Measurements from ENCODE around the gene CKS1B.
"Not testable (repeated sequence)": the region's sequence is repeated elsewhere in the genome, so short reads cannot be mapped to it uniquely, and the experiment has no call there.

Gene CKS1B

DNA sequence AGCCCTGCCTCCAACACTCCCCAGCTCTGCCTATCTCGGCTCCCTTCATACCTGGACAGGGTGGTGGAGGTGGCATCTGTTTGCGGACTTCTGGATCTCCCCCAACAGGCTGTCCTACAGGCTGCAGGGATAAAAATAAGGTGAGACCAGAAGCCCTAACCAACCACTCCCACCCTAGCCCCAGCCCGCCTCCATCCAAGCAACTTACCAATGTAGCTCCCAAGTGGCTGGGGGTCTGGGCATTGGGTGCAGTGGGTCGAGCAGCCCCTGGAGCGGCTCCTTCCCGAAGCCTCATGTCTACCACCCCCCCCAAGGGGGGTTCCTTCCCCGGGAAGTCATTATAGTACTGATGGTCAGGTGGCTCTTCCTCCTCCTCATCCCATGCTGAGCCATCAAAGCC is 8.4 kb upstream of the CKS1B start:
- DNase-seq, result no peak

DNA sequence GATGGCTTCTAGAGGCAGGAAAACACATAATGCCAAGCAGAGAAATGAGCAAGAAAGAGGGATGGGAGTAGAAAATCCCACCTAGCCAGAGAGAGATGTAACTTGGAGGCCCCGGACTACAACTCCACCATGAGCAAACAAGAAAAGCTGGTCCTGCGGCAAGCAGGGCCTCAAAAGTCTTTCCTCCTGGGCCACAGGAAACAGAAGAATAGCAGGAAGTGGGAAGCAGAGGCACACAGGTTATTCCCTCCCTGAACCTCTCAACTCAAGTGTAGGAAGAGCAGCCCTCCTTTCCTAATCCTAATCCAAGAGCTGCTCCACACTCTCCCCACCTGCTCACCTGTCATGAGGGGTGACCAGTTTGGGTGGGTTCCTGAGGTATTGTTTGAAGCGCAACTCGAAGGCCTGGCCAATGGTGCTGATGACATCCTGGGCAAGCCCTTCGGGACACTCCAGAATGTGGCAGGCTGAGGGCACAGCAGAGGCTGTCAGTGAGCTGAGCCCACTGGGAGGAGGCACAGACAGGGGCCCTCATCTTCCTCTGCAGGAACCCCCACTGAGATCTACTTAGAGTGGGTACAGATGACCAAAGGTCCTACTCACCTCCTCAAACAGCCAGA is 7.0 kb upstream of the CKS1B start:
- DNase-seq, result no peak

DNA sequence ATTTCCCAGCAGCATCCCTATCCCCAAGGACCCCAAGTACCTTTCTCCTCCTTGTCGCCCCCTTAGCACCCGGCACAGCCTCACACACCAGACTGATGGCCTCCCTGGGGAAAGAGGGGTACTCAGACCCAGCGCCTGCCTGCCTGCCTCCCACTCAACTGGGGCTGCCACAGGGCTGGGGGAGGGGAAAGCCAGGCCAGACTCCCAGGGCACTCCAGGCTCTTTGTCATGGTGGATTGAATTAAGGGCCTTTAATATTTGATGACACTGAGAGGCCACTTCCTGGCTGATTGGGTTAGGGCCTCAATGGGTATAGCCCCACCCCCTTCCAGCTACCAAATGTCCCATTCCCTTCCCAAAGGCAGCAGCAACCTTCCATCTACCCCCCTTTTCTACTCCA is 5.8 kb upstream of the CKS1B start:
- no peak for DNase-seq

DNA sequence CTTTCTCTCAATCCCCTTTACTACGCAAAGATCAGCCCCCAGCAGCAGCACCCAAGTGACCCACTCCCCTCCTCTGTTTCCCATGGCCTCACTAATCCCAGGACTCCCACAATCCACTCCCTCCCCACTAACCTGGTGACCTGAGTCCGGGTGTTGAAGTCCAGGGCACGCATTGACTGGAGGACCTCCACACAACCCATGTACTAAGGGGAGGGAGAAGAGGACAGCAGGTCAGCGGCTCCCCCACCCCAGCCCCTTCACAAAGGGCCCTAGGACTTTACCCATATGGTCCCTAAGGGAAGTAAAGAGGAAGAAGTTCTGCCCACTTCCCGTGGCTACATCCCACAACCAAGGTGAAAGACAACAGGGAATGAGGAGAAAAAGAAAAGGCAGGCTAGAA is 5.2 kb upstream of the CKS1B start:
- no peak for DNase-seq

DNA sequence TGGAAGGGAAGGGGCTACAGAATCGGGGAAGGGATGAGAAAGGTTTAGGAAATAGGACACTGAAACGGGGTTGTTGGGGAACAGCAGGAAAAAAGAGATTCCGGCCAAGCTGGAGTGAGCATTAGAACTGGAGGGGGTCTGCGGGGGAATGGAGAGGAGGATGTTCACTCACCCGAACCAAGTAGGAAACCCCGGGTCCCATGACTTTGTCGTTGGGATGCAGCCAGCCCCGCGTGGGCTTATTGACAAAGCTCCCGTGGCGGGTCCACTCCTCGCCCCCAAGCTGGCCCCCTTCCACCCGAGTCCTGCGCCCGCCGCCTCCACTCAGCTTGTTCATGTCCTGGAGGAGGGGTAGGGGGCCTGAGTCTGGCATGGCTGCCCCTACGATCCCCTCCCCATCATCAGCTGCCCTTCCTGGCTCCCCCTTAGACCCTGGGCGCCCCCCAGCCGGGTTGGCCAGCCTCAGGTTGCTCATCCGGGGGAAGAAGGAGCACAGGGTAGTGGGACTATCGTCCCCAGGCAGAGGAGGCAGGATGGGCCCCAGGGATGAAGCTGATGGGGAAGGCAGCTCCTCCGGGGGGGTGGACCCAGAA is 4.5 kb upstream of the CKS1B start:
- DNase-seq, result no peak

DNA sequence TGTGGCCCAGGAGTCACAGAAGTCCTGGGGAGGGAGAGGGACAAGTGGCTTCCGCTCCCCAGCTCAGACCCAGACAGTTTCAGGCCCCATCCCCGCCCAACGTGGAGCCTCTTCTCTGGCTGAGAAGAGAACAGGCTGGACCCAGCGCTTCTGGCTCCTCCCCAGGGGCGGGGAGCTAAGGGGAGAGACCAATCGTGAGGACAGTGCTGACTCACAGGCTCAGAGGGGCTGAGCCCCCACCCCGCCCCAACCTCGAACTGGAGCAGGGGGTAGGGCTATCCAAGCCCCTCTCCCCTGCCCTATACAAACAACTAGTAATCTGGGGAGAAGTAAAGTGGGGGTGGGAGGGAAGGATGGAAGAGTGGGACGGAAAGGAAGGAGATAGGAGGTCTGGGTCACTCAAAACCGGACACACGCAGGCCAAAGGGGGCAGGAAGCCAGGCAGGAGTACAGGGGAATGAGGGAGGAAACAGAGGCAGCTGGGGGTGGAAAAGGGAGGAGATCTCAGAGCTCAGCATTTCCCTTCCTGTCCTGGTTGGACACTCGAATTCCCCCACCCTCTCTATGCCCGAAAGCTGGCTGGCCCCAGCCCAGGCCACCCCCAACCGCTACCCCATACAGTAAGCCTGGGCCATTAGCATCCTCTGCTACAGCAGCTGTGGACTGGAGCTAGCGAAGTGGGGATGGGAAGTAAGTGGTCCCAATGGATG is 3.7 kb upstream of the CKS1B start, which contains the start of gene SHC1:
Gene SHC1 (minus strand): TSS at position 117 of the 710 bp plus-strand sequence. CDS start 221 bp downstream, outside the sequence.
- DNase-seq, result peak; percentile 63

DNA sequence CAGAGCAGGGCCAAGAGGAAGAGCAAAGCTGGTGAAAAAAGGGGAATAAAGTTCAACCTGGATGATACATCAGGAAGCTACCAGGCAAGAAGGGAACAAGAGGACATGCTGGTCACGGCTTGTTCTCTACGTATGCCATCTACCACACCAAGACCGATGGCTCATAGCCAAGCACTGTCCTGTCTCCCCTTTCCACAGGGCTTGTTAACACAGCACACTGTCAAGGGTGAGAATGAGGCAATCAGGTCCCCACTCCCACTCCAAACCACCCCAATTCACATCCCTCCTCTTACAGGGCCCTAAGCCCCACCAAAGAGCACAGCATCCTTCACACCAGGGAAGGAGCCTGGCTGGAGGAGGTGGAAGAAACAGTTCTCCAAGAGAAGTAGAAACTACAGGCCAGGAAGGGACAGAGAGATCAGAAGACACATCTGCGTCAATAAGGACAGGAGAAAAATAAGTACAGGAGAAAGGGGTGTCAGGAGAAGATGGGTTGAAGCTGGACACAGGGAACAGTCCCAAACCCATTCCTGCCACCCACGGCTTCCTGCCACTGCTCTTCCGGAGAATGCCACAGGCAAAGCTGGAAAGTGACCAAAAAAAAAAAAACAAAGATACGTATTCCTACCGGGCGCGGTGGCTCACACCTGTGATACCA is 3.0 kb upstream of the CKS1B start:
- DNase-seq, result no peak

DNA sequence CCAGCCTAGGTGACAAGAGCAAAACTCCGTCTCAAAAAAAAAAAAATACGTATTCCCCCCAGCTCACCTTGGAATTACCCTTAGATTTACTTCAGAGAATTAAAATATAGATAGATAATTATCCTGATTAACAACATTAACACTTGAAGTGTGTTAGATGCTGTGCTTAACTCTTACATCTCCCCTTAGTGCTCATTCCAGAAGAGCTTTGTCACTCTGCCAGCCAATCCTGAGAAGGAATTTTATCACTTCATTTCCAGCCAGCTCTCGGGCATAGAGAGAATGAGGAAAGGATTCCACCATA is 2.3 kb upstream of the CKS1B start:
- no peak for DNase-seq

DNA sequence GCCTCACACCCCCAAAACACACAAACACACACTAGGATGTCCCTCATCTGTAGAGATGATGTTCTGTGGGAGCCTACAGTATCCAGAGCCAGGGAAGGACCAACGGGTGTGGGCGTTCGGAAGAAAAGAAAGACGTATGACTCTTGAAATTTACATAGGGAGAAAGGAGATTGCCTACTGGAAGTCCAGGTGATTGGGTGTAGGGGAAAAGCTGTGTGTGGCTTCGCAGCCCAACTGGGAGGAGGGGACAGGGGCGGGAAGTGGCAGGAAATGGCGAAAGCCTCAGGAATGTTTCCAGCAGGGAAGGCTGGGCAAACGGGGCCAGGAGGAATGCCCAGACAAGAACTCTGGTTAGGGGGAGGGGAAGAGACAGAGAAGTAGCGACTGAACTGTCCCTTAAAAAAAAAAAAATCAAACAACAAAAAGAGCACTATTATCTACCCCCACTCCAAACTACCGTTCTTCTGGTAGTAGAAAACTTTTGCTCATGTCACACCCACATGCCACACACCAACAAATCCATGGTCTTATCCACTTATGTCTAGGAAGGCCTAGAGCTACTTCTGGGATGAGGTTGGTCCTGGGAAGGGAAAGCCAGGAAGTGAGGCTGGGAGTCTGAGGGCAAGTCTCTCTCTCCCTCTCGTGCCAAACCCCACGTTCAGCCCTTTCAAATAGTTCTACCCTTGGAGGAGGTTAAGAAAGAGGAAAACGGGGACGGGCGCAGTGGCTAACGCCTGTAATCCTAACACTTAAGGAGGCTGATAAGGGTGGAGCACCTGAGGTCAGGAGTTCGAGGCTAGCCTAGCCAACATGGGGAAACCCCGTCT is 1.8 kb upstream of the CKS1B start:
- no peak for DNase-seq

DNA sequence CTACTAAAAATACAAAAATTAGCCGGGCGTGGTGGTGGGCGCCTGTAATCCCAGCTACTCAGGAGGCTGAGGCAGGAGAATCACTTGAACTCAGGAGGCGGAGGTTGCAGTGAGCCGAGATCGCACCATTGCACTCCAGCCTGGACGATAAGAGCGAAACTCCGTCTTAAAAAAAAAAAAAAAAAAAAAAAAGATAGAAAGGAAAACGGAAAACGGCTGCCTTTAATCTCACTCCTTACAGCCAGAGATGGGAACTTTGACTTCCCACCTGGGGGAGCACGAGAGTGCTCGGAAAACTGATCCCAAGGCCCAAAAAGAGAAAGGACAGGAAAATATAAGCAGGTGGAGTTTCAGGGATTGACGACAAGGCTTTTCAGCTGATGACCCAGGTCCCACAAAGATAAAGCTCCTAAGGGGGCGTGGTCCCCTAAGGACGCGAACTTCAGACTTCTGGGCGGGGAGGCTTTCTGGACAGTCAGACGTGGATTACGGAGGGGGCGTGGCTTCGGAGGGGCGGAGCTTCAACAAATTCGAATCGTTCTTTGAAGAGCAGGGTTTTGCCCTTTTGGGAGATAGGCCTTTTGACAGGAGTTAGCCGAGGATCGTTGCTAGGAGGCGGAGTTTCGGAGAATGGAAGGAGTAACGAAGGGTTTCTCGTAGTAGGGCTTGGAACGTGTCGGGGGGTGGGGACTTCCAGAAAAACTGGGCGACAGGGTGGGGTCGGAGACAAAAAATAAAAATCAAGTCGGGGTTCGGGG is 958 bp upstream of the CKS1B start:
- peak; percentile 96 for DNase-seq

DNA sequence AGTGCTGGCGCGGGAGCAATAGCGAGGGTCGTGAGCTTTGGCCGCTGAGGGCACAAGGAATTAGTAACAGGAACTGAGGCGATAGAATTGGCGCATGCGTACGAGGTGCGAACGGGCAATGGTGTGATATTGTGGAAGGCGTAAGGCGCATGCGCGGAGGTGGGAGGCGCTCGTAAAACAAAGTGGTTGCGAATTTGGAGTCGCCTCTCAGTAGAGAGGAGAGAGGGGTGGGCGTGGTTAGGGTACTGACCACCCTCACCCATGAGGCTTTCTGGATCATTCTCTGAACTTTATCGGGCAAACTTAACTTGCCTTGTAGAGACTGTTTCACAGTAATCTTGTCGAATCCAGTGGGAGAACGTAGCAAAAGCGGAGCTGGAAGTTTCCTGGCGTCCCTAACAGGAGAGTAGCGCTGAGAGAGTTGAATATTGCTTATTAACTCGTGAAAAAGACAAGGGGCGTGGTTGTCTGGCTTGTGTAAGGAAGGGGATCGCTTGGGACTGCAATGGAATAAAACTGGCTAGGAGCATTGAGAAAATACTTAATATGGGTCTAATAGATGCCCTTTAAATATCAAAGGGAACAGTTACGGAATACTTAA is 427 bp downstream of the CKS1B start:
- peak; percentile 97 for DNase-seq

DNA sequence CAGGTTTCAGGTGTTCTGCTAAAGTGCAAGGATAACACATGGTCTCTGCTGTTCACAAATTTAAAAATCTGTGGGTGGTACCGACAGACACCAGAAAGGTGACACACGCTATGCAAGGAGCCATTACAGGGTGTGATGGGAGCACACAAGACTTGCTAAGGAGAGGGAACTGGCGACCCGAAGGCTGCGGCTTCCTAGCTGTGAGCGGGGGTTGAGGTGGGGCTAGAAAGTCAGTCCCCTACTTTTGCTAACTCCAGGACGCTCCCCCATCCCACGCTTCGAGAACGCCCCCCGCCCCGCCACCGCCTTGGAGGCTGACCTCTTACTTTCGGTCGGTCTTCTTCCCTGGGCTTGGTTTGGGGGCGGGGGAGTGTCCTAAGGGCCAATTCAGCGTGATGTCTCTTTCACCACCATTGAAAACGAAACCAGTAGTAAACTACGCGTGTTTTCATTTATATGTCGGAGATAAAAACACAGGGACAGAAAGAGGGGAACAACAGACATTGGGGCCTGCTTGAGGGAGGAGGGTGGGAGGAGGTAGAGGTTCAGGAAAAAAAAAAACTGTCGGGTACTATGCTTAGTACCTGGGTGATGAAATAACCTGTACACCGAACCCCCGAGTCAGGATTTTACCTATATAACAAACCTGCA is 1.1 kb downstream of the CKS1B start:
- peak; percentile 75 for DNase-seq

DNA sequence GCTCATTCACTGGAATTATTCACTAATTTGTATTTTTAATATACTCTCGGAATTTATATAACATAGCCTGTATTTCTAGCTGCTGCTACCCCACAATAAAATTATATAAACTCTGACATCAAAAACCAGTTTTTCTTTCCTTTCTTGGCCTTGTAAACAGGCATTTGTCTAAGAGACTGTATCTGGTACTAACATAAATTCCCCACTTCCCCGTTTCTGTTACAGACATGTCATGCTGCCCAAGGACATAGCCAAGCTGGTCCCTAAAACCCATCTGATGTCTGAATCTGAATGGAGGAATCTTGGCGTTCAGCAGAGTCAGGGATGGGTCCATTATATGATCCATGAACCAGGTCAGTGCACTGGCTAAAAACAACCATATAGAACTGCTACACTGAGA is 3.3 kb downstream of the CKS1B start:
- DNase-seq, result not testable (repeated sequence)

DNA sequence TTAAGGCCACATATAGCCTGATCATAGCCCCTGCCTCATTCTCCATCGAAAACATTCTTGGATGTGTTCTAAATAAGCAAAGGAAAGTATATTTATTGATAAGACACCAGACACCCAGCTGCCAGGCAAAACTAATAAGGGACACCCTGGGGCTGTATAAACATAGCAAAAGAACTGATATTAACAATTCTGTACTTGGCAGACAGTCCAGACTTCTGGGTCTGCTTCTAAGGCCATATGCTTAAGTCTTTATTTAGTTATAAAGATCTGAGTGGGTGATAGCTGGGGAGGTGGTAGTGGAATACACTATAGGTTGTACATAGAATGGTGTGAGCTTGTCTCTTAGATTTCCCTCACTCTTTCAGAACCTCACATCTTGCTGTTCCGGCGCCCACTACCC is 3.9 kb downstream of the CKS1B start:
- no peak for DNase-seq

DNA sequence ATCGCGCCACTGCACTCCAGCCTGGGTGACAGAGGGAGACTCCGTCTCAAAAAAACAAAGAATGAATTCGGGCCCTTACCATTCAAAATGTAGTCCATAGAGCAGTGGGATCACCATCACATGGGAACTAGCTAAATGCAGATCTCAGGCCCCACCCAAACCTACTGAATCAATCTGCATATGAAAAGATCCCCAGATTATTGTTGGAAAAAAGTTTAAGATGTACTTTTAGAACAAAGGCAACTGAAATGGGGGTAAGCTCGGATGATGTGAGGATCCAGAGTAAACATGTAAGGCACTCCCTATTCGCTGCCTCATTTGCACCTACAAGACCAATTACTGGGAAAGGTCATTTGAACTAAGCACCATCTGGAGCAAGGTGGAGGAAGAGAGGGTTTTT is 7.9 kb downstream of the CKS1B start:
- no peak for DNase-seq

DNA sequence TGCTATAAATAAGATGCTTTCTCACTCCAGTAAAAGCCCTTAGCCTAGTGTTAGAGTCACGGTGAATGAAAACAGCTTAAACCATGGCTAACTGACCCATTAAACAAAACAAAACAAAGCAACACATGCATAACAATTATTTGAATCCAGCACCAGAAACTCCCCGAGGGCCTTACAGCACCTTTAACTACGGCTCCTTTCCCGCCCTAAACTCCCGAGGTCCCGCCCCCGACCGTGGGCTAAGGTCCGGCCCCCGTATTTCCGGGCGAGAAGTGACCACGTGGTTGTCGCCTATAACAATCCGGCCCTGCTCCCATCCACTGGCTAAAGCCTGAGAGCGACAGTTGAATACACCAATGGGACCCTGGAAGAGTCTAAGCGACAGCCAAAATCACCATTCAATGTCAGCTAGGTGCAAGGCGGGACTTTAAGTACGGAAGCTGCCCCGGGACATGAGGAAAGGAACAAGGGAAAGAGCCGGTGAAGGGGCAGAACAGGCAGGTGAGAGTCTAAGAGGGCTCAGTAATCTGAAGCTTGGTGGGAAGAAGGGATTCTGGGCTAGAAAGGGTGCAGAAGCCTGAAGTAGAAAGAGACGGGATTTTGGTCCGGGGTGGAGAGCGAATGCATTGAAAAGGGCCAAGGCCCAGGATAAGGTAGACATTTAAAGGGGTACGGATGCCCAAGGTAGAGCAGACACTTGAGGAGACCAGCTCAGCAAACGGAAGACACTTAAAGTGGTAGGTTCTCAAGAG is 8.6 kb downstream of the CKS1B start, which contains the start of gene FLAD1:
Gene FLAD1 (plus strand): TSS at position 448 of the 752 bp plus-strand sequence. CDS start 351 bp downstream, outside the sequence.
- peak; percentile 100 for DNase-seq

DNA sequence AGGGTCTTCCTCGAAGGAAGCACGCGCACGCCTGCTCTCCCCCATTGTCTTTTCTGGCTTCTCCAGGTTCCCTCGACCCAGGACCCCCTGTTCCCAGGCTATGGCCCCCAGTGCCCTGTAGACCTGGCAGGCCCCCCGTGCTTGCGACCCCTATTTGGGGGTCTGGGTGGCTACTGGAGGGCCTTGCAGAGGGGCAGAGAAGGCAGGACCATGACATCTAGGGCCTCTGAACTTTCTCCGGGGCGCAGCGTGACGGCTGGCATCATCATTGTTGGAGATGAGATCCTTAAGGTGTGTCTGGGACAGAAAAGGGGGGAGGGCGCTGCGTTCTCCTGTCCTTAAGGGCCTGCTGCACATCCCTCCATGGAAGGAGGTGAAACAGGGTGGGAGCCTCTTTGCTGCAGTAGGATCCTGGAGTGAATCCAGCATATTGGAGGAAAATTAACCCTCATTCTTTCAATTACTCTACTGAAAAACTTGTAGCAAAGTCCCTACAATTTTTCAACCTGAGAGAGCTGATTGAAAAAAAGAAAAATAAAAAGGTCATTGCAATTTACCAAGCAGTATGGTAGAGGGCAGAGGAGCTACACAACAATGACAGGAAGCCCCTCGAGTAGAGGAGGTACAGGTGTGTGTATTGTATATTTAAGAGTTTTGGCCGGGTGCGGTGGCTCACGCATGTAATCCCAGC is 9.4 kb downstream of the CKS1B start:
- DNase-seq, result no peak

DNA sequence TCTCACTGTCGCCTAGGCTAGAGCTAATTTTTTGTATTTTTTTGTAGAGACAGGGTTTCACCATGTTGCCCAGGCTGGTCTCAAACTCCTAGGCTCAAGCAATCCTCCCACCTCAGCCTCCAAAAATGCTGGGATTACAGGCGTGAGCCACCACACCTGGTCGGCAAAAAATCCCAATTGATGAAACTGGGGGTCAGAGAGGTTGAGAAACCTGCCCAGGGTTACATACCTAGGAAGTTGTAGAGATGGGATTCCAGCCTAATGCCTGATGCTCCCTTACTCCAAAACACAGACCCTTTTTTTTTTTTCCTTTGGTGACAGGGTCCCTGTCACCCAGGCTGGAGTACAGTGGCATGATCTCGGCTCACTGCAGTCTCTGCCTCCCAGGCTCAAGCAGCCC is 12.3 kb downstream of the CKS1B start:
- not testable (repeated sequence) for DNase-seq

DNA sequence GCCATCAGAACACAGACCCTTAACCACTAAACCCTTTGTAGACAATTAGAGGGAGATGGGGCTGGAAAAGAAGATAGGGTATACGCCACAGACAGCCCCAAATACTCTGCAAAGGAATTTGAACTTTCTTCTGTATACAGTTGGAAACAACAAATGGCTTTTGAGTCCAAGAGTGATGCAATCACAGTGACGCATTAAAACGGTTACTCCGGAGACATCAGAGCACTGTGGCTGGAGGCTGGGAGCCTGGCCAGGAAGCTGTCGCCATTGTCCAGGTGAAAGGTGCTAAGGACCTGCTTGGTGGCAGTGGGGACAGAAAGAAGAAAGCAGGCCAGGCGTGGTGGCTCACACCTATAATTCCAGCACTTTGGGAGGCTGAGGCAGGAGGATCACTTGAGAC is 12.8 kb downstream of the CKS1B start:
- DNase-seq, result no peak
